ENCODE results near the gene ATE1. TPM values are rescaled to one million over a fixed set of nuclear protein-coding genes. Genes with fewer than 3 reads are reported as not detected.
A peak's percentile ranks its signal among the peaks of the same experiment; 100 is the strongest.
"Not testable (repeated sequence)": the region's sequence is repeated elsewhere in the genome, so short reads cannot be mapped to it uniquely, and the experiment has no call there.

ATE1 gene
- total RNA-seq, 1 experiment from 2014 or later = 36.2 TPM

- in situ Hi-C loops (cut with HindIII; ENCODE audit: low pct_unique_long_range_greater_than_20kb, low sequenced_read_pairs) = no loop called here
- no peak for DNase-seq (ENCODE audit: low read depth)
These were observed 195.0 kb downstream of the ATE1 start for GRCh38 chr10:121732656-121733445.

- no peak for DNase-seq (ENCODE audit: low read depth)
- in situ Hi-C loops (cut with HindIII; ENCODE audit: low pct_unique_long_range_greater_than_20kb, low sequenced_read_pairs) = no loop called here
These were observed 195.7 kb downstream of the ATE1 start for GRCh38 chr10:121732172-121732571.

- in situ Hi-C loops (cut with HindIII; ENCODE audit: low pct_unique_long_range_greater_than_20kb, low sequenced_read_pairs) = no loop called here
- no peak for DNase-seq (ENCODE audit: low read depth)
These were observed 203.5 kb downstream of the ATE1 start for GRCh38 chr10:121724282-121724681.

- in situ Hi-C loops (cut with HindIII; ENCODE audit: low pct_unique_long_range_greater_than_20kb, low sequenced_read_pairs) = no loop called here
- no peak for DNase-seq (ENCODE audit: low read depth)
These were observed 205.2 kb downstream of the ATE1 start for GRCh38 chr10:121722665-121723064.

GRCh38 chr10:121721257-121721656 lies 206.6 kb downstream of the ATE1 start:
- in situ Hi-C loops (cut with HindIII; ENCODE audit: low pct_unique_long_range_greater_than_20kb, low sequenced_read_pairs) = no loop called here
- no peak for DNase-seq (ENCODE audit: low read depth)

GRCh38 chr10:121715969-121716368 lies 211.9 kb downstream of the ATE1 start:
- in situ Hi-C loops (cut with HindIII; ENCODE audit: low pct_unique_long_range_greater_than_20kb, low sequenced_read_pairs) = no loop called here
- DNase-seq (ENCODE audit: low read depth) = no peak

- in situ Hi-C loops (cut with HindIII; ENCODE audit: low pct_unique_long_range_greater_than_20kb, low sequenced_read_pairs) = no loop called here
- DNase-seq (ENCODE audit: low read depth) = no peak
These were observed 212.8 kb downstream of the ATE1 start for GRCh38 chr10:121715076-121715475.

- DNase-seq (ENCODE audit: low read depth) = no peak
- in situ Hi-C loops (cut with HindIII; ENCODE audit: low pct_unique_long_range_greater_than_20kb, low sequenced_read_pairs) = no loop called here
These were observed 214.3 kb downstream of the ATE1 start for GRCh38 chr10:121713486-121713885.

GRCh38 chr10:121710971-121711370 lies 216.9 kb downstream of the ATE1 start:
- DNase-seq (ENCODE audit: low read depth) = no peak
- in situ Hi-C loops (cut with HindIII; ENCODE audit: low pct_unique_long_range_greater_than_20kb, low sequenced_read_pairs) = no loop called here

GRCh38 chr10:121710207-121710606 lies 217.6 kb downstream of the ATE1 start:
- DNase-seq (ENCODE audit: low read depth) = no peak
- in situ Hi-C loops (cut with HindIII; ENCODE audit: low pct_unique_long_range_greater_than_20kb, low sequenced_read_pairs) = no loop called here

- DNase-seq (ENCODE audit: low read depth) = no peak
- in situ Hi-C loops (cut with HindIII; ENCODE audit: low pct_unique_long_range_greater_than_20kb, low sequenced_read_pairs) = no loop called here
These were observed 218.2 kb downstream of the ATE1 start for GRCh38 chr10:121709675-121710073.

- DNase-seq (ENCODE audit: low read depth) = no peak
- in situ Hi-C loops (cut with HindIII; ENCODE audit: low pct_unique_long_range_greater_than_20kb, low sequenced_read_pairs) = no loop called here
These were observed 218.8 kb downstream of the ATE1 start for GRCh38 chr10:121708728-121709674.

GRCh38 chr10:121702351-121703320 lies 225.2 kb downstream of the ATE1 start:
- in situ Hi-C loops (cut with HindIII; ENCODE audit: low pct_unique_long_range_greater_than_20kb, low sequenced_read_pairs) = no loop called here

GRCh38 chr10:121700416-121700815 lies 227.4 kb downstream of the ATE1 start:
- DNase-seq (ENCODE audit: low read depth) = no peak
- in situ Hi-C loops (cut with HindIII; ENCODE audit: low pct_unique_long_range_greater_than_20kb, low sequenced_read_pairs) = no loop called here

More at GRCh38 chr10:121702351-121703320, 225.2 kb downstream of the ATE1 start:
- no peak for DNase-seq (ENCODE audit: low read depth)

GRCh38 chr10:121699703-121700102 lies 228.1 kb downstream of the ATE1 start:
- in situ Hi-C loops (cut with HindIII; ENCODE audit: low pct_unique_long_range_greater_than_20kb, low sequenced_read_pairs); DNase-seq (ENCODE audit: low read depth): not testable (repeated sequence)

- in situ Hi-C loops (cut with HindIII; ENCODE audit: low pct_unique_long_range_greater_than_20kb, low sequenced_read_pairs) = no loop called here
- DNase-seq (ENCODE audit: low read depth) = no peak
These were observed 228.9 kb downstream of the ATE1 start for GRCh38 chr10:121698902-121699301.

- in situ Hi-C loops (cut with HindIII; ENCODE audit: low pct_unique_long_range_greater_than_20kb, low sequenced_read_pairs) = no loop called here
- DNase-seq (ENCODE audit: low read depth) = no peak
These were observed 229.5 kb downstream of the ATE1 start for GRCh38 chr10:121698336-121698735.

GRCh38 chr10:121696854-121697253 lies 231.0 kb downstream of the ATE1 start:
- in situ Hi-C loops (cut with HindIII; ENCODE audit: low pct_unique_long_range_greater_than_20kb, low sequenced_read_pairs) = no loop called here
- peak; percentile 5 for DNase-seq (ENCODE audit: low read depth)

All from Caki2 (cell line).